Mesendoderm (in vitro differentiated cells): ENCODE results near the gene C1orf105.

Experiments
- DNase-seq: peaks from one replicate; pipeline ENCODE4 v3.0.0; 2013
- H2AK5ac ChIP-seq: 2 replicates; pipeline ENCODE4 v1.6.1; 2013; ENCODE audit warnings: low read length, inconsistent platforms
- H2BK120ac ChIP-seq: 2 replicates; pipeline ENCODE4 v1.6.1; 2013; ENCODE audit warnings: low read depth, mild to moderate bottlenecking, low read length, moderate library complexity, mixed read lengths
- H2BK15ac ChIP-seq: replicated peaks from 2 replicates; pipeline ENCODE4 v1.6.1; 2013; ENCODE audit warnings: low read depth, mild to moderate bottlenecking, moderate library complexity
- H2BK5ac ChIP-seq: 2 replicates; pipeline ENCODE4 v1.6.1; 2013; ENCODE audit warnings: low read length, inconsistent platforms
- H3K18ac ChIP-seq: 2 replicates; pipeline ENCODE4 v1.6.1; 2013; ENCODE audit warnings: mild to moderate bottlenecking, low read length, mixed read lengths
- H3K23ac ChIP-seq: one replicate; pipeline ENCODE4 v1.6.1; 2013; ENCODE audit warnings: low read length
- H3K27ac ChIP-seq: 2 replicates; pipeline ENCODE4 v1.5.1; 2013; ENCODE audit warnings: low read depth, mild to moderate bottlenecking, inconsistent platforms, low read length, moderate library complexity
- H3K27me3 ChIP-seq: 2 replicates; pipeline ENCODE4 v1.6.1; 2013; ENCODE audit warnings: low read length, control low read depth, mild to moderate bottlenecking, inconsistent platforms; ENCODE audit not compliant: insufficient read depth, poor library complexity
- H3K36me3 ChIP-seq: 2 replicates; pipeline ENCODE4 v1.6.1; 2013; ENCODE audit warnings: low read length, inconsistent platforms; ENCODE audit not compliant: control insufficient read depth, insufficient read depth
- H3K4ac ChIP-seq: one replicate; pipeline ENCODE4 v1.6.1; 2013; ENCODE audit warnings: low read depth, mild to moderate bottlenecking, low read length, moderate library complexity
- H3K4me1 ChIP-seq: 2 replicates; pipeline ENCODE4 v1.6.1; 2013; ENCODE audit warnings: low read depth, low read length, inconsistent platforms; ENCODE audit not compliant: control insufficient read depth
- H3K4me2 ChIP-seq: 2 replicates; pipeline ENCODE4 v1.6.1; 2013; ENCODE audit warnings: low read length
- H3K4me3 ChIP-seq: 2 replicates; pipeline ENCODE4 v1.5.1; 2013; ENCODE audit warnings: mild to moderate bottlenecking, low read length
- H3K56ac ChIP-seq: one replicate; pipeline ENCODE4 v1.6.1; 2013; ENCODE audit warnings: low read length
- H3K79me1 ChIP-seq: 2 replicates; pipeline ENCODE4 v1.6.1; 2013; ENCODE audit warnings: low read length, inconsistent platforms
- H3K79me2 ChIP-seq: 2 replicates; pipeline ENCODE4 v1.6.1; 2013; ENCODE audit warnings: mild to moderate bottlenecking, low read length; ENCODE audit not compliant: control insufficient read depth, insufficient read depth
- H3K9ac ChIP-seq: 2 replicates; pipeline ENCODE4 v1.6.1; 2013; ENCODE audit warnings: low read length, inconsistent platforms
- H4K5ac ChIP-seq: one replicate; pipeline ENCODE4 v1.6.1; 2013; ENCODE audit warnings: low read length
- H4K8ac ChIP-seq: one replicate; pipeline ENCODE4 v1.6.1; 2013; ENCODE audit warnings: low read depth, mild to moderate bottlenecking, control low read depth, low read length, moderate library complexity
- WGBS: extraction: QIAGEN DNeasy Blood & Tissue Kit; methylation state at CpG from one replicate; pipeline ENCODE4 v1.1.7; 2013; ENCODE audit warnings: low lambda C conversion rate, missing lambda C conversion rate; ENCODE audit not compliant: insufficient coverage; ENCODE audit errors: extremely low coverage; 5-methylcytosine and 5-hydroxymethylcytosine counted together

Gene C1orf105

GRCh38 chr1:172397633-172398032, 22.9 kb upstream of the C1orf105 start:
- DNase-seq: no peak
- H3K23ac ChIP-seq: no peak overlapping the region
- WGBS: no CpG with 5 or more reads among the region's 2 CpGs

GRCh38 chr1:172398193-172398592, 22.3 kb upstream of the C1orf105 start:
- no peaks in the 10 kb centered on the region for H3K36me3 ChIP-seq
- H3K4me3 ChIP-seq: no peak overlapping the region
- no peak overlapping the region for H4K8ac ChIP-seq
- no peak overlapping the region for H2BK5ac ChIP-seq
- H2AK5ac ChIP-seq: no peak overlapping the region
- no CpG with 5 or more reads among the region's 2 CpGs for WGBS
- H3K79me1 ChIP-seq: no peaks in the 10 kb centered on the region
- H3K9ac ChIP-seq: no peak overlapping the region
- no peak overlapping the region for H3K4ac ChIP-seq
- no peak overlapping the region for H2BK120ac ChIP-seq
- H3K23ac ChIP-seq: no peak overlapping the region
- no peak overlapping the region for H3K4me2 ChIP-seq
- no peak overlapping the region for H2BK15ac ChIP-seq
- H3K4me1 ChIP-seq: peaks cover 2% of the 10 kb centered on the region
- H3K27me3 ChIP-seq: no peaks in the 10 kb centered on the region
- no peak for DNase-seq
- no peak overlapping the region for H3K18ac ChIP-seq
- H3K27ac ChIP-seq: no peak overlapping the region
- H3K56ac ChIP-seq: no peak overlapping the region
- no peaks in the 10 kb centered on the region for H3K79me2 ChIP-seq
- H4K5ac ChIP-seq: no peak overlapping the region

More at GRCh38 chr1:172397633-172398032, 22.9 kb upstream of the C1orf105 start:
- no peak overlapping the region for H3K9ac ChIP-seq
- no peak overlapping the region for H3K27ac ChIP-seq
- H2BK120ac ChIP-seq: no peak overlapping the region
- H2BK5ac ChIP-seq: no peak overlapping the region
- H3K79me1 ChIP-seq: no peaks in the 10 kb centered on the region
- H3K4me3 ChIP-seq: no peak overlapping the region
- no peak overlapping the region for H3K4ac ChIP-seq
- H2BK15ac ChIP-seq: no peak overlapping the region
- H4K5ac ChIP-seq: no peak overlapping the region
- H2AK5ac ChIP-seq: no peak overlapping the region
- no peaks in the 10 kb centered on the region for H3K79me2 ChIP-seq
- H3K27me3 ChIP-seq: no peaks in the 10 kb centered on the region
- no peak overlapping the region for H4K8ac ChIP-seq
- no peaks in the 10 kb centered on the region for H3K36me3 ChIP-seq
- H3K4me1 ChIP-seq: peaks cover 2% of the 10 kb centered on the region
- no peak overlapping the region for H3K18ac ChIP-seq
- H3K4me2 ChIP-seq: no peak overlapping the region
- no peak overlapping the region for H3K56ac ChIP-seq

GRCh38 chr1:172398970-172399755, 21.3 kb upstream of the C1orf105 start:
- no peak overlapping the region for H3K4ac ChIP-seq
- H2BK120ac ChIP-seq: no peak overlapping the region
- no CpG with 5 or more reads among the region's 9 CpGs for WGBS
- H2BK5ac ChIP-seq: no peak overlapping the region
- H4K5ac ChIP-seq: peak overlapping the region; percentile 79
- H3K4me3 ChIP-seq: no peak overlapping the region
- no peaks in the 10 kb centered on the region for H3K27me3 ChIP-seq
- peak overlapping the region; percentile 54 for H3K9ac ChIP-seq
- H2BK15ac ChIP-seq: no peak overlapping the region
- DNase-seq: peak; percentile 56
- no peaks in the 10 kb centered on the region for H3K36me3 ChIP-seq
- H3K4me2 ChIP-seq: no peak overlapping the region
- H3K4me1 ChIP-seq: peaks cover 2% of the 10 kb centered on the region
- no peak overlapping the region for H4K8ac ChIP-seq
- no peak overlapping the region for H3K18ac ChIP-seq
- peak overlapping the region; percentile 69 for H3K56ac ChIP-seq
- H2AK5ac ChIP-seq: no peak overlapping the region
- no peaks in the 10 kb centered on the region for H3K79me1 ChIP-seq
- H3K27ac ChIP-seq: no peak overlapping the region
- H3K79me2 ChIP-seq: no peaks in the 10 kb centered on the region
- H3K23ac ChIP-seq: no peak overlapping the region

- H3K23ac ChIP-seq: no peak overlapping the region
- H3K27me3 ChIP-seq: no peaks in the 10 kb centered on the region
- H4K8ac ChIP-seq: no peak overlapping the region
- no peak overlapping the region for H2BK120ac ChIP-seq
- H3K9ac ChIP-seq: peak overlapping the region; percentile 22
- H3K79me2 ChIP-seq: no peaks in the 10 kb centered on the region
- H2AK5ac ChIP-seq: no peak overlapping the region
- no CpG with 5 or more reads among the region's 6 CpGs for WGBS
- H2BK15ac ChIP-seq: no peak overlapping the region
- DNase-seq: peak; percentile 29
- no peak overlapping the region for H3K4me3 ChIP-seq
- no peaks in the 10 kb centered on the region for H3K4me1 ChIP-seq
- peak overlapping the region; percentile 52 for H3K56ac ChIP-seq
- H3K79me1 ChIP-seq: no peaks in the 10 kb centered on the region
- H3K36me3 ChIP-seq: no peaks in the 10 kb centered on the region
- no peak overlapping the region for H4K5ac ChIP-seq
- no peak overlapping the region for H2BK5ac ChIP-seq
- no peak overlapping the region for H3K27ac ChIP-seq
- H3K4me2 ChIP-seq: no peak overlapping the region
- H3K4ac ChIP-seq: no peak overlapping the region
- H3K18ac ChIP-seq: no peak overlapping the region
These were observed 20.4 kb upstream of the C1orf105 start for GRCh38 chr1:172399756-172400721.

GRCh38 chr1:172400722-172401105, 19.8 kb upstream of the C1orf105 start:
- H3K23ac ChIP-seq: no peak overlapping the region
- H3K9ac ChIP-seq: no peak overlapping the region
- no peak overlapping the region for H3K27ac ChIP-seq
- no peak overlapping the region for H2BK120ac ChIP-seq
- H3K36me3 ChIP-seq: no peaks in the 10 kb centered on the region
- no peak overlapping the region for H3K4me3 ChIP-seq
- no peak for DNase-seq
- no peak overlapping the region for H4K8ac ChIP-seq
- H4K5ac ChIP-seq: no peak overlapping the region
- no peak overlapping the region for H3K4me2 ChIP-seq
- H3K27me3 ChIP-seq: no peaks in the 10 kb centered on the region
- no peak overlapping the region for H2BK5ac ChIP-seq
- WGBS: no CpG with 5 or more reads among the region's 1 CpG
- no peak overlapping the region for H2BK15ac ChIP-seq
- H2AK5ac ChIP-seq: no peak overlapping the region
- H3K4me1 ChIP-seq: no peaks in the 10 kb centered on the region
- H3K4ac ChIP-seq: no peak overlapping the region
- H3K79me2 ChIP-seq: no peaks in the 10 kb centered on the region
- no peak overlapping the region for H3K18ac ChIP-seq
- no peak overlapping the region for H3K56ac ChIP-seq
- H3K79me1 ChIP-seq: no peaks in the 10 kb centered on the region
